H1 (cell line): ENCODE results near the gene MYL2. TPM values are rescaled to one million over a fixed set of nuclear protein-coding genes. Genes with fewer than 3 reads are reported as not detected.

Source experiments
- polyA plus RNA-seq, 7 experiments: library from polyadenylated mRNA; depleted of rRNA in 3 of 7; stranded (reverse) in 5 of 7; unstranded in 2 of 7; fragments of >200 nt in 5 of 7; fragments of 200-250 nt in 2 of 7; gene quantifications; 1 replicate in 5 of 7; 2 replicates in 1 of 7; 4 replicates in 1 of 7; pipeline versions ENCODE4 v1.2.1 to v1.2.3, GENCODE V29; 2011 to 2013; ENCODE audit warnings: missing spikeins in 2 of 7, mixed read lengths in 2 of 7
- total RNA-seq: library from RNA; stranded (reverse); fragmentation: NEBNext Ultra II Directional; extraction: Animal tissue kit (Norgen Biotek cat#: 25700); gene quantifications from 2 replicates; pipeline ENCODE4 v1.2.1, GENCODE V29; 2021
- TF ChIP-seq, protein P1 (sequence below): IDR thresholded peaks from 2 replicates; pipeline ENCODE4 v1.6.1; 2011; ENCODE audit warnings: low read depth, mild to moderate bottlenecking, low read length; ENCODE audit not compliant: insufficient read depth

Gene MYL2
- total and polyA plus RNA-seq, 2 of the 8 experiments (the other 6 are each of a cell fraction or from before 2014, with no cell fraction given) = not detected

DNA sequence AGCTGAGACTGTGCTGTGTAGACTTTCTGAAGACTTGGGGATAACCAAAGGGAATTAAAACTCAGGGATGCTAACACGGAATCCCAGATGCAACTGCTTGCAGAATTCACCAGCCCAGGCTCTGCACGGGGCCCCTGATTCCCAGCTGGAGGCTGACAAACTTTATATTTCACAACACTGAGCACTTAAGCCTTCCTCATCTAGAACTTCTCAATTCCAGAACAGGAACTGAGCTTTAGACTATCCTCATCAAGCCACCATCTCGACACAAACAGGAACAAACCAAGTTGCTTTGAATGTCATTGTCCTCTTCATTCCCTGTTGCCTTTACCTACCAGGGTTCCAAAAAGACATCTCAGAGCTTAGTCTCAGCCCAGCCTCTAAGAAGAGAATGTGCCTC, 51.4 kb downstream of the MYL2 start (continued):
- TF ChIP-seq, protein P1, sequence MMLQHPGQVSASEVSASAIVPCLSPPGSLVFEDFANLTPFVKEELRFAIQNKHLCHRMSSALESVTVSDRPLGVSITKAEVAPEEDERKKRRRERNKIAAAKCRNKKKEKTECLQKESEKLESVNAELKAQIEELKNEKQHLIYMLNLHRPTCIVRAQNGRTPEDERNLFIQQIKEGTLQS = no peak
